Gastroesophageal sphincter (tissue), 4 donors: ENCODE data around the gene ANGPT4. TPM values are rescaled to one million over a fixed set of nuclear protein-coding genes. Genes with fewer than 3 reads are reported as not detected.

ENCODE experiments used
- ATAC-seq: fragments of 150-250 bp; one replicate; pipeline ENCODE4 v1.9.1; 2016; ENCODE audit warnings: mild to moderate bottlenecking, moderate library complexity
- H3K27ac ChIP-seq, 4 donors: fragments of 200-600 bp; sonication (generic) in 3 of 4; 1 replicate in 3 of 4; 2 replicates in 1 of 4; pipeline ENCODE4 v1.5.1; 2016 to 2019
- H3K27me3 ChIP-seq: fragments of 200-600 bp; sonication (generic); one replicate; pipeline ENCODE4 v1.5.1; 2019
- H3K36me3 ChIP-seq, 2 donors: fragments of 200-600 bp; sonication (generic); one replicate each; pipeline ENCODE4 v1.5.1; 2019; ENCODE audit warnings: control low read depth in 1 of 2
- H3K4me1 ChIP-seq, 3 donors: fragments of 200-600 bp; sonication (generic); 1 replicate in 2 of 3; 2 replicates in 1 of 3; pipeline ENCODE4 v1.5.1; 2016 to 2019; ENCODE audit warnings: control low read depth in 2 of 3
- H3K4me3 ChIP-seq, 2 donors: fragments of 200-600 bp; sonication (generic); one replicate each; pipeline ENCODE4 v1.5.1; 2019; ENCODE audit warnings: mild to moderate bottlenecking in 1 of 2, moderate library complexity in 1 of 2
- H3K9me3 ChIP-seq, 3 donors: fragments of 200-600 bp; sonication (generic); one replicate each; pipeline ENCODE4 v1.5.1; 2017 to 2019; ENCODE audit warnings: control low read depth in 2 of 3
- EP300 ChIP-seq: sonication (generic); formaldehyde crosslinking; IDR thresholded peaks from one replicate; pipeline ENCODE4 v1.6.1; 2017; ENCODE audit warnings: antibody characterized with exemption, mild to moderate bottlenecking
- POLR2A ChIP-seq, 2 donors: fragments of 450-650 bp; IDR thresholded peaks; one replicate each; pipeline ENCODE4 v1.6.1; 2017; ENCODE audit warnings: antibody characterized with exemption in 2 of 2, mild to moderate bottlenecking in 2 of 2, moderate library complexity in 1 of 2
- POLR2AphosphoS5 ChIP-seq: sonication (generic); formaldehyde crosslinking; IDR thresholded peaks from one replicate; pipeline ENCODE4 v1.6.1; 2017; ENCODE audit warnings: antibody characterized with exemption
- WGBS, 2 donors: methylation state at CpG; one replicate each; pipeline ENCODE4 v1.1.5; 2018; ENCODE audit warnings: low coverage in 1 of 2; 5-methylcytosine and 5-hydroxymethylcytosine counted together
- total RNA-seq, 4 donors: library from RNA; depleted of rRNA; stranded (reverse); fragments of >200 nt; gene quantifications; one replicate each; pipeline ENCODE4 v1.1.0, GENCODE V29; 2016
- TF ChIP-seq, protein P1 (sequence below), 4 experiments: fragments of 200-600 bp in 2 of 4; fragments of 450-650 bp in 2 of 4; sonication (generic) in 1 of 4; IDR thresholded peaks; one replicate each; pipeline ENCODE4 v1.5.1; 2017 to 2019; ENCODE audit warnings: antibody characterized with exemption in 4 of 4, mild to moderate bottlenecking in 2 of 4, moderate library complexity in 2 of 4

Gene ANGPT4
- total RNA-seq, 4 donors from 2014 or later: 0.13 to 0.58 (median 0.15) TPM; not detected in 1

- Histone ChIP-seq H3K4me1 (peaks cover 0 to 28% (median 0%) of the 10 kb centered on the region in 3 donors), H3K4me3 (no peak overlapping the region), H3K27me3 (peaks cover 38% of the 10 kb centered on the region), H3K36me3 (no peaks in the 10 kb centered on the region), H3K9me3 (no peaks in the 10 kb centered on the region), H3K27ac (no peak overlapping the region)
- no peak for ATAC-seq
- WGBS, 2 donors: 58 to 67% methylated on average over 6 of the region's 6 CpGs
- no peak for TF ChIP-seq EP300
- TF ChIP-seq, protein P1, sequence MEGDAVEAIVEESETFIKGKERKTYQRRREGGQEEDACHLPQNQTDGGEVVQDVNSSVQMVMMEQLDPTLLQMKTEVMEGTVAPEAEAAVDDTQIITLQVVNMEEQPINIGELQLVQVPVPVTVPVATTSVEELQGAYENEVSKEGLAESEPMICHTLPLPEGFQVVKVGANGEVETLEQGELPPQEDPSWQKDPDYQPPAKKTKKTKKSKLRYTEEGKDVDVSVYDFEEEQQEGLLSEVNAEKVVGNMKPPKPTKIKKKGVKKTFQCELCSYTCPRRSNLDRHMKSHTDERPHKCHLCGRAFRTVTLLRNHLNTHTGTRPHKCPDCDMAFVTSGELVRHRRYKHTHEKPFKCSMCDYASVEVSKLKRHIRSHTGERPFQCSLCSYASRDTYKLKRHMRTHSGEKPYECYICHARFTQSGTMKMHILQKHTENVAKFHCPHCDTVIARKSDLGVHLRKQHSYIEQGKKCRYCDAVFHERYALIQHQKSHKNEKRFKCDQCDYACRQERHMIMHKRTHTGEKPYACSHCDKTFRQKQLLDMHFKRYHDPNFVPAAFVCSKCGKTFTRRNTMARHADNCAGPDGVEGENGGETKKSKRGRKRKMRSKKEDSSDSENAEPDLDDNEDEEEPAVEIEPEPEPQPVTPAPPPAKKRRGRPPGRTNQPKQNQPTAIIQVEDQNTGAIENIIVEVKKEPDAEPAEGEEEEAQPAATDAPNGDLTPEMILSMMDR (IDR thresholded peaks at IDR 0.05): no peak
- TF ChIP-seq POLR2A (IDR thresholded peaks at IDR 0.05): no peak
- no peak for TF ChIP-seq POLR2AphosphoS5
Observed at GRCh38 chr20:890666-891057, 25.5 kb downstream of the ANGPT4 start.

GRCh38 chr20:889932-890463, 26.1 kb downstream of the ANGPT4 start:
- Histone ChIP-seq H3K27ac (no peak overlapping the region), H3K9me3 (no peaks in the 10 kb centered on the region), H3K36me3 (no peaks in the 10 kb centered on the region), H3K4me3 (no peak overlapping the region), H3K4me1 (peaks cover 0 to 30% (median 0%) of the 10 kb centered on the region in 3 donors), H3K27me3 (peaks cover 44% of the 10 kb centered on the region)
- ATAC-seq: no peak
- TF ChIP-seq EP300: no peak
- no peak for TF ChIP-seq POLR2AphosphoS5
- TF ChIP-seq, protein P1 (IDR thresholded peaks at IDR 0.05): no peak
- no peak for TF ChIP-seq POLR2A (IDR thresholded peaks at IDR 0.05)
- WGBS, 2 donors: no CpG with 5 or more reads among the region's 10 CpGs

DNA sequence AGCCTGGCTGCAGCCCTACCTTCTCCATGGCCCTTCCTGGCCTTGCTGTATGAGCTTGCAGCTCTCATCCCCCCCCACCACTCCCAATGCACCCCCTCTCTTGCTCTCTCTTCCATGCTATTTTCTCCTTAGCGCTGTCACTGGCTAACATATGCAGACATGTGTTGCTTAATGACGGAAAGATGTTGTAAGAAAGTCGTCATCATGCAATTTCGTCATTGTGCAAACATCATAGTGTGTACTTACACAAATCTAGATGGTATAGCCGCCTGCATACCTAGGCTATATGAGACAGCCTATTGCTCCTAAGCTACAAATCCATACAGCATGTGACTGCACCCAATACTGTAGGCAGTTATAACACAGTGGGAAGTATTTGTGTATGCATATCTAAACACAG, 27.0 kb downstream of the ANGPT4 start:
- 78% methylated on average over 5 of the region's 5 CpGs; no CpG with 5 or more reads in 1 of the 2 donors for WGBS, 2 donors
- Histone ChIP-seq H3K9me3 (no peaks in the 10 kb centered on the region), H3K27ac (no peak overlapping the region), H3K4me3 (no peak overlapping the region), H3K4me1 (peaks cover 0 to 35% (median 0%) of the 10 kb centered on the region in 3 donors), H3K36me3 (no peaks in the 10 kb centered on the region), H3K27me3 (peaks cover 50% of the 10 kb centered on the region)
- ATAC-seq: no peak
- TF ChIP-seq POLR2AphosphoS5 (no peak), EP300 (no peak), POLR2A (IDR thresholded peaks at IDR 0.05) (no peak)
- TF ChIP-seq, protein P1 (IDR thresholded peaks at IDR 0.05): no peak

DNA sequence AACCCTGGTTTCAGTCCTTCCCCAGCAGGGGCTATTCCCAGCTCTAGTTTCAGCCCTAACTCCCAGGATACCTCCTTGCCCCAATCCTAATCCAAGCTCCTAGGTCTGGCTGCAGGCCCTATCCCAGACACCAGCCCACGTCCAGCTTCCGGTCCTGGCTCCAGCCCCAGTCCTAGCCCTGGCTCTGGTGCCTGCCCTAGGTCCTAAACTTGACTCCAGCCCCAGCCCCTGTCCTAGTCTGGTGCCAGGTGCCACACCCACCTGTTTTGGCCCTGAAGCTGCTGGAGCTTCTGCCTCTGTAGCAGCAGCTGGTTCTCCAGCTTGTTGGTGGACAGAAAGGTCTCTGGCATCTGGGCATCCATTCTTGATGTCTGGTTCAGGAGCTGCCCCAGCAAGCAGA, 28.1 kb downstream of the ANGPT4 start:
- Histone ChIP-seq H3K4me3 (no peak overlapping the region), H3K36me3 (no peaks in the 10 kb centered on the region), H3K9me3 (no peaks in the 10 kb centered on the region), H3K27me3 (peaks cover 52% of the 10 kb centered on the region), H3K27ac (no peak overlapping the region), H3K4me1 (peaks cover 0 to 35% (median 0%) of the 10 kb centered on the region in 3 donors)
- TF ChIP-seq, protein P1 (IDR thresholded peaks at IDR 0.05): no peak
- TF ChIP-seq POLR2A (IDR thresholded peaks at IDR 0.05) (no peak), POLR2AphosphoS5 (no peak), EP300 (no peak)
- ATAC-seq: peak; percentile 27
- 48% methylated on average over 2 of the region's 2 CpGs; no CpG with 5 or more reads in 1 of the 2 donors for WGBS, 2 donors

GRCh38 chr20:887137-887536, 29.0 kb downstream of the ANGPT4 start:
- H3K36me3 ChIP-seq: no peaks in the 10 kb centered on the region
- WGBS, 2 donors: 100% methylated on average over 2 of the region's 2 CpGs; no CpG with 5 or more reads in 1 of the 2 donors
- H3K27me3 ChIP-seq: peaks cover 56% of the 10 kb centered on the region
- no peak overlapping the region for H3K27ac ChIP-seq
- H3K4me3 ChIP-seq: no peak overlapping the region
- TF ChIP-seq POLR2AphosphoS5 (no peak), POLR2A (IDR thresholded peaks at IDR 0.05) (no peak), EP300 (no peak)
- TF ChIP-seq, protein P1 (IDR thresholded peaks at IDR 0.05): no peak
- peaks cover 0 to 35% (median 0%) of the 10 kb centered on the region in 3 donors for H3K4me1 ChIP-seq
- H3K9me3 ChIP-seq: no peaks in the 10 kb centered on the region
- no peak for ATAC-seq
